Endometrial microvascular endothelial cells (primary cell): ENCODE data around the gene PSMD6. TPM values are rescaled to one million over a fixed set of nuclear protein-coding genes. Genes with fewer than 3 reads are reported as not detected.

ENCODE experiments used
- in situ Hi-C: cut with HindIII; loops from 2 replicates; pipeline ENCODE4 v1.10.0; 2017; ENCODE audit warnings: low sequenced_read_pairs, low pct_unique_long_range_greater_than_20kb; ENCODE audit errors: inconsistent ontology term
- total RNA-seq: library from RNA; depleted of rRNA; stranded (reverse); fragments of >200 nt; gene quantifications from one replicate; pipeline ENCODE4 v1.2.3, GENCODE V29; 2015; ENCODE audit errors: inconsistent ontology term

The PSMD6 gene
- total RNA-seq, 1 donor from 2014 or later, result 145 TPM

- in situ Hi-C loops, result no loop called here
Observed at GRCh38 chr3:63990733-63991132, 32.6 kb downstream of the PSMD6 start.

GRCh38 chr3:63990204-63990603 is 33.1 kb downstream of the PSMD6 start:
- in situ Hi-C loops, result no loop called here

GRCh38 chr3:63988943-63989342 is 34.4 kb downstream of the PSMD6 start:
- in situ Hi-C loops, result no loop called here

- in situ Hi-C loops, result no loop called here
Observed at GRCh38 chr3:63986831-63987230, 36.5 kb downstream of the PSMD6 start.

GRCh38 chr3:63986146-63986545 is 37.1 kb downstream of the PSMD6 start:
- in situ Hi-C loops, result no loop called here

- in situ Hi-C loops, result no loop called here
Observed at GRCh38 chr3:63984391-63984790, 38.9 kb downstream of the PSMD6 start.

GRCh38 chr3:63981980-63982379 is 41.3 kb downstream of the PSMD6 start:
- in situ Hi-C loops, result no loop called here

- in situ Hi-C loops, result no loop called here
Observed at GRCh38 chr3:63980830-63981498, 42.3 kb downstream of the PSMD6 start.

- in situ Hi-C loops, result no loop called here
Observed at GRCh38 chr3:63980019-63980418, 43.3 kb downstream of the PSMD6 start.

GRCh38 chr3:63979093-63979885 is 44.0 kb downstream of the PSMD6 start:
- in situ Hi-C loops, result no loop called here

GRCh38 chr3:63977893-63978292 is 45.4 kb downstream of the PSMD6 start:
- in situ Hi-C loops, result no loop called here

- in situ Hi-C loops, result no loop called here
Observed at GRCh38 chr3:63976872-63977200, 46.5 kb downstream of the PSMD6 start.

GRCh38 chr3:63976161-63976871 is 47.0 kb downstream of the PSMD6 start:
- in situ Hi-C loops, result no loop called here

- in situ Hi-C loops, result no loop called here
Observed at GRCh38 chr3:63975723-63976122, 47.6 kb downstream of the PSMD6 start.

GRCh38 chr3:63974451-63974850 is 48.8 kb downstream of the PSMD6 start:
- in situ Hi-C loops, result no loop called here

- in situ Hi-C loops, result no loop called here
Observed at GRCh38 chr3:63973406-63973805, 49.9 kb downstream of the PSMD6 start.

GRCh38 chr3:63972987-63973386 is 50.3 kb downstream of the PSMD6 start:
- in situ Hi-C loops, result no loop called here

GRCh38 chr3:63972196-63972595 is 51.1 kb downstream of the PSMD6 start:
- in situ Hi-C loops, result no loop called here

GRCh38 chr3:63970631-63971475 is 52.4 kb downstream of the PSMD6 start:
- in situ Hi-C loops, result no loop called here
